ENCODE measurements around the gene INTS15. TPM values are rescaled to one million over a fixed set of nuclear protein-coding genes. Genes with fewer than 3 reads are reported as not detected.

Gene INTS15
- total RNA-seq, 2 experiments from 2014 or later = 33.0 to 40.9 TPM

GRCh38 chr7:6656413-6656812, 66.6 kb downstream of the INTS15 start:
- no TSS peak for BruUV-seq (replicated peaks)
- intact Hi-C loops (cut with micrococcal nuclease; ENCODE audit: unreplicated experiment) = no loop called here
- ChIA-PET CTCF (ENCODE audit: unreplicated experiment) (no interaction called here), POLR2A (interaction anchor here (0.7 kb wide), 2 partner anchors 36 to 1704 kb away, joined by 3 to 5 read pairs; no protein-coding TSS in a partner anchor)
- no peaks in the 10 kb centered on the region for H3K9me2 ChIP-seq (ENCODE audit: insufficient read depth, low read length)
- no peaks in the 10 kb centered on the region for H4K20me1 ChIP-seq (ENCODE audit: insufficient read depth, low read length)
- H3K79me2 ChIP-seq (ENCODE audit: insufficient read depth, low read depth, low read length) = no peaks in the 10 kb centered on the region
- no peaks in the 10 kb centered on the region for H3K9me3 ChIP-seq (ENCODE audit: low read length)
- no peak overlapping the region for H2AFZ ChIP-seq (ENCODE audit: low read length)
- H3K4me3 ChIP-seq (ENCODE audit: low read depth, low read length, poor library complexity, severe bottlenecking) = no peak overlapping the region
- no peak for DNase-seq (ENCODE audit: low spot score)
- no peak overlapping the region for H3K4me2 ChIP-seq (ENCODE audit: low read length)
- no peak for TF ChIP-seq CTCF (conservative IDR thresholded peaks at IDR 0.05; ENCODE audit: low read length)
- TF ChIP-seq EZH2phosphoT487 (IDR thresholded peaks at IDR 0.05; ENCODE audit: borderline replicate concordance, low read depth, low read length) = no peak
- H3K27ac ChIP-seq (ENCODE audit: low read depth, low read length, poor library complexity, severe bottlenecking) = no peak overlapping the region
- peaks cover 34% of the 10 kb centered on the region for H3K36me3 ChIP-seq (ENCODE audit: insufficient read depth, low read length)
- H3K4me1 ChIP-seq (ENCODE audit: insufficient read depth, low read length, poor library complexity, severe bottlenecking) = no peaks in the 10 kb centered on the region

Other genes with a start within 250 kb of the INTS15 start
- gene FAM220A, start 241.1 kb upstream of the INTS15 start, total RNA-seq (2014; rRNA removed; shearing (Covaris generic)) = 13.9 and 15.8 TPM in 2 replicates
- 20.0 and 28.7 TPM in 2 replicates for gene FAM220A, start 241.1 kb upstream of the INTS15 start, total RNA-seq (2022)
- gene RAC1, start 215.5 kb upstream of the INTS15 start, total RNA-seq (2014; rRNA removed; shearing (Covaris generic)) = 56.1 and 70.6 TPM in 2 replicates
- 211 and 230 TPM in 2 replicates for gene RAC1, start 215.5 kb upstream of the INTS15 start, total RNA-seq (2022)
- gene DAGLB, start 142.1 kb upstream of the INTS15 start, total RNA-seq (2014; rRNA removed; shearing (Covaris generic)) = 12.4 and 17.5 TPM in 2 replicates
- 19.5 and 24.8 TPM in 2 replicates for gene DAGLB, start 142.1 kb upstream of the INTS15 start, total RNA-seq (2022)
- 23.6 and 30.2 TPM in 2 replicates for gene KDELR2, start 105.9 kb upstream of the INTS15 start, total RNA-seq (2014; rRNA removed; shearing (Covaris generic))
- gene KDELR2, start 105.9 kb upstream of the INTS15 start, total RNA-seq (2022) = 62.1 and 63.4 TPM in 2 replicates
- gene GRID2IP, start 38.6 kb upstream of the INTS15 start, total RNA-seq (2014; rRNA removed; shearing (Covaris generic)) = 0.16 and 0.23 TPM in 2 replicates
- gene GRID2IP, start 38.6 kb upstream of the INTS15 start, total RNA-seq (2022) = 0.32 and 0.41 TPM in 2 replicates
- gene ZDHHC4, start 12.6 kb upstream of the INTS15 start, total RNA-seq (2014; rRNA removed; shearing (Covaris generic)) = 60.7 and 76.4 TPM in 2 replicates
- gene ZDHHC4, start 12.6 kb upstream of the INTS15 start, total RNA-seq (2022) = 92.7 and 110 TPM in 2 replicates
- gene ZNF853, start 25.6 kb downstream of the INTS15 start, total RNA-seq (2014; rRNA removed; shearing (Covaris generic)) = 0.60 and 0.77 TPM in 2 replicates
- 0.48 and 0.55 TPM in 2 replicates for gene ZNF853, start 25.6 kb downstream of the INTS15 start, total RNA-seq (2022)
- gene ZNF316, start 47.3 kb downstream of the INTS15 start, total RNA-seq (2014; rRNA removed; shearing (Covaris generic)) = 17.1 and 18.1 TPM in 2 replicates
- 34.2 and 37.5 TPM in 2 replicates for gene ZNF316, start 47.3 kb downstream of the INTS15 start, total RNA-seq (2022)
- 15.4 and 16.7 TPM in 2 replicates for gene ZNF12, start 116.9 kb downstream of the INTS15 start, total RNA-seq (2014; rRNA removed; shearing (Covaris generic))
- 25.3 and 27.1 TPM in 2 replicates for gene ZNF12, start 116.9 kb downstream of the INTS15 start, total RNA-seq (2022)
- 0.76 TPM in 1 of 2 replicates, not detected in the other for gene RSPH10B2, start 164.1 kb downstream of the INTS15 start, total RNA-seq (2014; rRNA removed; shearing (Covaris generic))
- gene RSPH10B2, start 164.1 kb downstream of the INTS15 start, total RNA-seq (2022) = 1.3 TPM in 1 of 2 replicates, not detected in the other
- 20.7 and 32.5 TPM in 2 replicates for gene CCZ1B, start 236.3 kb downstream of the INTS15 start, total RNA-seq (2014; rRNA removed; shearing (Covaris generic))
- gene CCZ1B, start 236.3 kb downstream of the INTS15 start, total RNA-seq (2022) = 52.0 and 56.3 TPM in 2 replicates